GM13977 (cell line): ENCODE data around the gene CCDC12.

ENCODE experiments used
- DNase-seq: peaks from one replicate; pipeline ENCODE4 v3.0.0; 2012; ENCODE audit warnings: low spot score
- in situ Hi-C: fragments of 300-500 bp; cut with MboI; formaldehyde crosslinking; loops from one replicate; pipeline ENCODE4 v1.12.0; 2022; ENCODE audit warnings: low sequenced_read_pairs, low pct_unique_long_range_greater_than_20kb, mixed read lengths, inconsistent platforms; ENCODE audit not compliant: unreplicated experiment
- TF ChIP-seq, protein P1 (sequence below): IDR thresholded peaks from 2 replicates; pipeline ENCODE4 v1.5.1; 2012; ENCODE audit warnings: mild to moderate bottlenecking, control low read depth; ENCODE audit not compliant: insufficient read depth; ENCODE audit errors: extremely low read depth, missing control alignments

CCDC12 gene

GRCh38 chr3:46901591-46902187 lies 74.9 kb downstream of the CCDC12 start:
- TF ChIP-seq, protein P1, sequence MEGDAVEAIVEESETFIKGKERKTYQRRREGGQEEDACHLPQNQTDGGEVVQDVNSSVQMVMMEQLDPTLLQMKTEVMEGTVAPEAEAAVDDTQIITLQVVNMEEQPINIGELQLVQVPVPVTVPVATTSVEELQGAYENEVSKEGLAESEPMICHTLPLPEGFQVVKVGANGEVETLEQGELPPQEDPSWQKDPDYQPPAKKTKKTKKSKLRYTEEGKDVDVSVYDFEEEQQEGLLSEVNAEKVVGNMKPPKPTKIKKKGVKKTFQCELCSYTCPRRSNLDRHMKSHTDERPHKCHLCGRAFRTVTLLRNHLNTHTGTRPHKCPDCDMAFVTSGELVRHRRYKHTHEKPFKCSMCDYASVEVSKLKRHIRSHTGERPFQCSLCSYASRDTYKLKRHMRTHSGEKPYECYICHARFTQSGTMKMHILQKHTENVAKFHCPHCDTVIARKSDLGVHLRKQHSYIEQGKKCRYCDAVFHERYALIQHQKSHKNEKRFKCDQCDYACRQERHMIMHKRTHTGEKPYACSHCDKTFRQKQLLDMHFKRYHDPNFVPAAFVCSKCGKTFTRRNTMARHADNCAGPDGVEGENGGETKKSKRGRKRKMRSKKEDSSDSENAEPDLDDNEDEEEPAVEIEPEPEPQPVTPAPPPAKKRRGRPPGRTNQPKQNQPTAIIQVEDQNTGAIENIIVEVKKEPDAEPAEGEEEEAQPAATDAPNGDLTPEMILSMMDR, result no peak
- in situ Hi-C loops, result loop anchor here (25.0 kb wide), 1 partner anchor 461 kb away; no protein-coding TSS in a partner anchor
- no peak for DNase-seq

GRCh38 chr3:46901061-46901460 lies 75.5 kb downstream of the CCDC12 start:
- no peak for DNase-seq
- TF ChIP-seq, protein P1, result no peak
- in situ Hi-C loops, result loop anchor here (25.0 kb wide), 1 partner anchor 461 kb away; no protein-coding TSS in a partner anchor

DNA sequence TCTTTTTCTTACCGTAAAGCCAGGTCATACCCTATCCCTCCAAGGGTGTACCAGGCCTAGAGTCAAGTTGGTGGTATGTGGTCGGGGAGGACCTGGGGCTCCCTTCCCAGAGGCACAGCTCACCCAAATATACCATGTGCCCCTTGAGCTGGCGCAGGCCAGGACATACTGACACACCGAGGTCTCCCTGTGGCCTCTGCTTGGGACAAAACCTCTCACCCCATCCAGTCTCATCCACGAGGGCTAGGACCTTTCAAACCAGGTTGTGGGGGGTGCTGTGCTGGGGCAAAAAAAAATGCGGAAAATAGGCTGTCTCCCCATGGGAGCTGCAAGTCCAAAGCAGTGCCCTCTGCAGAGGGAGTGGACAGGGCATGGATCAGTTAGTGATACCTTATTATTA lies 76.2 kb downstream of the CCDC12 start:
- in situ Hi-C loops, result loop anchor here (25.0 kb wide), 1 partner anchor 462 kb away; no protein-coding TSS in a partner anchor
- no peak for DNase-seq
- TF ChIP-seq, protein P1, result no peak

GRCh38 chr3:46900007-46900292 lies 76.6 kb downstream of the CCDC12 start:
- TF ChIP-seq, protein P1, result no peak
- DNase-seq, result no peak
- in situ Hi-C loops, result loop anchor here (25.0 kb wide), 1 partner anchor 462 kb away; no protein-coding TSS in a partner anchor

DNA sequence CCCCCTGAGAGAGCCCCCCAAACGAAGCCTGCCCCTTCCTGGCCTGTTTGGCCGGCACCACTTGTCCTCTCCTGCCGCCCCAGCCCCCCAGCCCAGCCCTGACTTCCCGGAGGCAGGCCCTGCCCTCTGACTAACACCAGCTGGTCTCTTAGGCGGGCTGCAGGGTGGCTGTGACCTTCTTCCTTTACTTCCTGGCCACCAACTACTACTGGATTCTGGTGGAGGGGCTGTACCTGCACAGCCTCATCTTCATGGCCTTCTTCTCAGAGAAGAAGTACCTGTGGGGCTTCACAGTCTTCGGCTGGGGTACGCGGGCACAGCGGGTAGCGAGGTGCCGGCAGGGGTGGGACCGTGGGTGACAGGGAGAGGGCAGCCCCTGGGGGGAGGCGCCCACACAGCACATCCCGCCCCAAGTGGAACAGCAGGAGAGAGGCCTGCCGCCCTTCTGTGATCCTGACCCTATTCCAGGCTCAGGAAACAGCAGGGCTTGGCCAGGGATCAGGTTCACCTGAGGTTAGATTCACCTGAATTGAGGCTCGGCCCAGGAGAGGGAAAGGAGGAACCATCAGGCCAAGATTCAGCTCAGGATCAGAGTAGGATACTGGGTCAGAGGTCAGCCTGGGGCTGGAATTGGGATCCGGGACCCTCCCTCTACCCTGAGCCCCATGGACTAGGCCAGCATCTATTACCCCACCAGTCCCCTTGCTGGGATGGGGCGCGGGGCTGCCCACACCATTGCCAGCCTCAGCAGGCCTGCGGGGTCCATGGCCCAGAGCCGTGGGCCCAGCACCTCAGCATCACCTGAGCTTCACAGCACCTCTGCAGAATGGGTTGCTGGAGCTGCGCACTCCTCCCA lies 77.2 kb downstream of the CCDC12 start:
- no peak for DNase-seq
- TF ChIP-seq, protein P1, result no peak
- in situ Hi-C loops, result loop anchor here (10.0 to 25.0 kb wide), 2 partner anchors 185 to 463 kb away; partner anchors contain the start of gene PRSS50

- DNase-seq, result no peak
- in situ Hi-C loops, result loop anchor here (10.0 kb wide), 1 partner anchor 184 kb away; the partner anchor contains the start of gene PRSS50
- TF ChIP-seq, protein P1, result no peak
Measured at GRCh38 chr3:46898321-46899150, 78.0 kb downstream of the CCDC12 start.
